Activated CD4-positive, CD25-positive, alpha-beta regulatory T cell treated with anti-CD3 and anti-CD28 coated beads, Interleukin-2, amount 50 U/mL, for 16 hours (primary cell): ENCODE data around the gene SLAMF6.
A peak's percentile ranks its signal among the peaks of the same experiment; 100 is the strongest.
"Not testable (repeated sequence)": the region's sequence is repeated elsewhere in the genome, so short reads cannot be mapped to it uniquely, and the experiment has no call there.

ENCODE experiments used
- DNase-seq: peaks from one replicate; pipeline ENCODE4 v3.0.0-alpha.2; 2020; ENCODE audit warnings: low read depth, low spot score

The SLAMF6 gene

DNA sequence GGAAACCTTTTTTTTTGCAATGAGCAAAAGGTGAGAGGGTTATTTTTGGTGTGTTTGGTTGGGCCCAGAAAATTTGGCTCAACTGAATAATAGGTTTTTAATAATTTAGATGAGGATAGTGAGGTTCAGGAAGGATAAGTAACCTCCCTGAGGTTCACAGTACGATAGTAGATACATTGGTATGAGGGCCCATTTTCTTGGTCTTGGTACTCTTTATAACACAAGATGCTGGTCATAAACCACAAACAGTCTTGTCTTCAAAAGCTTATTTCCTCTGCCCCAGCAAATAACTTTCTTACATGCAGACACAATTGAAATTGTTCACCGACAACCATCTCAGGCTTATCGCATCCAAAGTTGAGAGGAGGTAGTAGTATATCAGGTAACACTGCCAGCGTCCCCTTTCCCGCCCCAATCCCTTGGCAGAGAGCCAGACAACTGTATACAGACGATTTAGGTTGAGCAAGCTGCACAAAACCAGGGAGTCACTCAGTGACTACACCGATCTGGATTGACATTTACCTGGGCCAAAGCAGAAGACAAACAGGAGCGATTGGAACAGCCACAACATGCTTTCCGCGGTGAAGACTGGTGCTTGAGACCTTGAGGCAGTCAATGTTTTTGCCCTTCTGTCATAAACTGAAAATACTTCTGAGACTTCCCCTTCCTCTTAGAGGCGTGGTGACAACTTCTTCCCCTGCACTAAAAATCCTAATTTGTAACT, at the start of gene SLAMF6:
Gene SLAMF6 (minus strand): TSS at position 634 of the 724 bp plus-strand sequence. CDS start 63 bp downstream, at position 571.
- no peak for DNase-seq

DNA sequence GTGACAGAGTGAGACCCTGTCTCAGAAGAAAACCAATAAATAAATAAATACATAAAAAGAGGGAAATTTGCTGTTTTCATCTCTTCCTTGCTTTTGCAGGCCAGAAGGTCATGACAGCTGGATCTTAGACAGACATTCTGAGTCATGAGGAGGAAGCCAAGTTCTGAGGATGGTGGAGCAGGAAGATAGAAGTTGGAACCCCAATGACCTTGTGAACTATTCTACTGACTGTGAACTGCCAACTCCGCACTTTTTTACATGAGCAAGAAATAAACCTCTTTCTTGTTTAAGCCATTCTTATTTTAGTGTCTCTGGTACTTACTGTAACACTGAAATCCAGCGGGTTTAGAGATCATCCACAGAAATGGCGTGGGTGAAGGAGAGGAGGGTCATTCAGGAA, 47.8 kb upstream of the SLAMF6 start:
- no peak for DNase-seq

DNA sequence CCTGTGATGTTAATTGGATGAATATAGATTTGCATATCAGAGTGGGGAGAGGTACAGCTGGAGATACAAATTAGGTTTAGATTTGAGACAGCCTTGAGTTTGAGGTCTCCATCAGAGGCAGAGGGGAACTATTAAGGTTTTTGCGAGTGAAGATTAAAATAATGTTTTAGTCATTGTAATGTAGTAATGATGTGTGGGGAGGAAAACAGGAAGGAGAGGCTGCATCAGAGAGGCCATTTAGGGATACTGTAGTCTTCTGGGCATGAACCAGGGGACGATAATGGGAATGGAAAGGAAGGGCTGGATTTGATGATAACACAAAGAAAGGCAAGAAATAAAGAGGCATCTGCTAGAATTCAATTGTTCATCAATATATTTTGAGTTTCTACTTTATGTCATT, 46.8 kb upstream of the SLAMF6 start:
- no peak for DNase-seq

DNA sequence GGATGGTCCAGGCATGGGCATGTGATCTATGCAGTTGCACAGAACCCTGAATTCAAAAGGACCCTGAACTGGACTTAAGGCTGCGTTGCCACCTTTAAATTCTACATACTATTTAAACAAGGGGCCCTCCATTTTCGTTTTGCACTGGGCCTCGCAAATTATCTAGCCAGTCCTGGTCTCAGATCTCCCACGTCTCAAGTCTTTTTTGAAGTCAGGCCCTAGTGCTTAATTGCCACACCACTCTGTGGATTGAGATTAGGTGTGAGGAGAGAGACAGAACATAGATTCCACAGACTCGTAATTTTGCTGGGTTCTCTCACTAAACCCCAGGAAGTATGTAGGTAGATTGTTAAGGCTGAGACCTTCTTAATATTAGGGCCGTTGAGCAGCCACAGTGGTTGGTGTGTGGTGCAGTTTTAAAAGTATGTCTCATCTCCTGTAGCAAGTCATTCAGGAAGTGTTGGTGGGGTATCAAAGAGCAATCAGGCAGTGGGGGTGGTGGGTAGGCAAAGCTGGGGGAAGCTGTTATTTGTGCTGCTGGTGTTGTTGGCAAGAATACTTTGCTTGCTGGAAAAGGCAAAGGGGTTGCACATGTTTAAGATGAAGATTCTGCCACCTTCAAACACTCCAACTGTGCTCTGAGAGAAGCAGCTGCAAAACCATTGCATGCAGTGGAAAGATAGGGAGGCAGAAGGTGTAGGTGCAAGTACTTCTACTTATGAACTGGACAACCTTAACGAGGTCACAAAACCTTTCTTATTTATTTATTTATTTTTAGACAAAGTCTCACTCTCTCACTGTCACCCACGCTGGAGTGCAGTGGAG, 45.0 kb upstream of the SLAMF6 start:
- DNase-seq = peak; percentile 54

DNA sequence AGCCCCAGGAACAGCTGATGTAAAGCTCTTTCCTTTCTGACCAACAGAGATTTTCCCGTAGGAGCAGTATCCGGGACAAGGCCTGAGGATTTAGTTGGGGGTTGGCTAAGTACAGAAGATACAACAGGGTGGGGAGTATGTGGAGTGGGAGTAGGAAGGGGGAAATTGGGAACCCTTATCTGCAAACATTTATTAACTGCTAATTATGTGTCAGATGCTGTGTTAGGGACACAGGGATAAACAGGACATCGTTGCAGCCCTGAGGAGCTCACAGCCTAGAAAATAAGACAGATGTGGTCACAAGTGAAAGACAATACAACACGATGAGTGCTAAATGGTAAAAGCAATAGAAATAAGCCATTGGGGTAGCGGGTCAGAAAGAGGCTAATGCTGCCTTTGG, 44.3 kb upstream of the SLAMF6 start:
- DNase-seq = no peak

DNA sequence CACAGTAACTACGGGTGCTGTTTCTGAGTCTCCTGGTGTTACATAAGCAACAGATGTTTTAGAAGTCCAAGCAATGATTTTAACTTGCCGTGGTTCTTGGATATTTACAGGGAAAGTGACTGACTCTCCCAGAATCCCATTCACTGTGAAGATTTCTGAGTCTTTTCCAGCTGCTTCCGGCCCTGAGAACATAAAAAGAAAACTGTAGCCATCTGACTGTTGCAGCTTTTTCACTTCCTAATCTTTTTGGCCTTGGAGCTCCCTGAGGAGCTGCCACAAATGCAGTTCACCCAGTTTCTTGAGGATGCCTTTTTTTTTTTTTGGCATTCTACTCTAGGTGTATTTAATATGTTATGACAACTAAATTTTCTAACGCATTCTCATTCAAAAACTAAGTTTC, 42.5 kb upstream of the SLAMF6 start:
- no peak for DNase-seq

DNA sequence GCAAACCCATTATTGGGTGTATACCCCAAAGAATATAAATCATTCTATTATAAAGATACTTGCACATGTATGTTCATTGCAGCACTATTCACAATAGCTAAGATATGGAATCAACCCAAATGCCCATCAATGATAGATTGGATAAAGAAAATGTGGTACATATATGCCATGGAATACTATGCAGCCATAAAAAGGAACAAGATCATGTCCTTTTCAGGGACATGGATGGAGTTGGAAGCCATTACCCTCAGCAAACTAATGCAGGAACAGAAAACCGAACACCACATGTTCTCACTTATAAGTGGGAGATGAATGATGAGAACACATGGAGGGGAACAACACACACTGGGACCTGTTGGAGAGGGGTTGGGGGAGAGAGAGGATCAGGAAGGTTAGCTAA, 40.2 kb upstream of the SLAMF6 start:
- not testable (repeated sequence) for DNase-seq

DNA sequence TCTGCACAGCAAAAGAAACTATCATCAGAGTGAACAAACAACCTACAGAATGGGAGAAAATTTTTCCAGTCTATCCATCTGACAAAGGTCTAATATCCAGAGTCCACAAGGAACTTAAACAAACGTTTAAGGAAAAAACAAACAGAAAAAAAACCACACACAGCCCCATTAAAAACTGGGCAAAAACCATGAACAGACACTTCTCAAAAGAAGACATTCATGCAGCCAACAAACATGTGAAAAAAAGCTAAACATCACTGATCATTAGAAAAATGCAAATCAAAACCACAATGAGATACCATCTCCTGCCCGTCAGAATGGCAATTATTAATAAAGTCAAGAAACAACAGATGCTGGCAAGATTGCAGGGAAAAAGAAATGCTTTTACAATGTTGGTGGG, 39.7 kb upstream of the SLAMF6 start:
- not testable (repeated sequence) for DNase-seq

DNA sequence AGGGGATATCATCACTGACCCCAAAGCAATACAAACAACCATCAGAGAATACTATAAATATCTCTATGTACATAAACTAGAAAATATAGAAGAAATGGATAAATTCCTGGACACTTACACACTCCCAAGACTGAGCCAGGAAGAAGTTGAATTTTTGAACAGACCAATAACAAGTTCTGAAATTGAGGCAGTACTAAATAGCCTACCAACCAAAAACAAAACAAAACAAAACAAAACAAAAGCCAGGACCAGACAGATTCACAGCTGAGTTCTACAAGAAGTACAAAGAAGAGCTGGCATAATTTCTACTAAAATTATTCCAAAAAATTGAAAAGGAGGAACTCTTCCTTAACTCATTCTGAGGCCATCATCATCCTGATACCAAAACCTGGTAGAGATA, 37.8 kb upstream of the SLAMF6 start:
- DNase-seq = no peak

DNA sequence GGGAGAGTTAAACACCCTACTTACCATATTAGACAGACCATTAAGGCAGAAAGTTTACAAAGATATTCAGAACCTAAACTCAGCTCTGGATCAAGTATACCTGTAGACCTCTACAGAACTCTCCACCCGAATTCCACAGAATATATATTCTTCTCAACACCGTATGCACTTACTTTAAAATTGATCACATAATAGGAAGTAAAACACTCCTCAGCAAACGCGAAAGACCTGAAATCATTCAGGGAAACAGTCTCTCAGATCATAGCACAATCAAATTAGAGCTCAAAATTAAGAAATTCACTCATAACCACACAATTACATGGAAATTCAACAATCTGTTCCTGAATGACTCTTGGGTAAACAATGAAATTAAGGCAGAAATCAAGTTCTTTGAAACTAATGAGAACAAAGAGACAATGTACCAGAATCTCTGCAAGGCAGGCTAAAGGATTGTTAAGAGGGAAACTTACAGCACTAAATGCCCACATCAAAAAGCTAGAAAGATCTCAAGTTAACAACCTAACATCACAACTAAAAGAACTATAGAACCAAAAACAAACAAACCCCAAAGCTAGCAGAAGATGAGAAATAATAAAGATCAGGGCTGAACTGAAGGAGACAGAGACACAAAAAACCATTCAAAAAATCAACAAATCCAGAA, 37.1 kb upstream of the SLAMF6 start:
- DNase-seq = no peak

DNA sequence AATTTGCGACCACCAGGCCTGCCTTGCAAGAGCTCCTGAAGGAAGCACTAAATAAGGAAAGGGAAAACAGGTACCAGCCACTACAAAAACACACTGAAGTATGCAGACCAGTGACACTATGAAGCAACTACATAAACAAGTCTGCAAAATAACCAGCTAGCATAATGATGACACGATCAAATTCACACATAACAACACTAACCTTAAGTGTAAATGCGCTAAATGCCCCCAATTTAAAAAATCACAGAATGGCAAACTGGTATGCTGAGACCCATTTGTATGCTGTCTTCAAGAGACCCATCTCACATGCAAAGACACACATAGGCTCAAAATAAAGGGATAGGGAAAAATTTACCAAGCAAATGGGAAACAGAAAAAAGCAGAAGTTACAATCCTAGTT, 36.4 kb upstream of the SLAMF6 start:
- DNase-seq = not testable (repeated sequence)

DNA sequence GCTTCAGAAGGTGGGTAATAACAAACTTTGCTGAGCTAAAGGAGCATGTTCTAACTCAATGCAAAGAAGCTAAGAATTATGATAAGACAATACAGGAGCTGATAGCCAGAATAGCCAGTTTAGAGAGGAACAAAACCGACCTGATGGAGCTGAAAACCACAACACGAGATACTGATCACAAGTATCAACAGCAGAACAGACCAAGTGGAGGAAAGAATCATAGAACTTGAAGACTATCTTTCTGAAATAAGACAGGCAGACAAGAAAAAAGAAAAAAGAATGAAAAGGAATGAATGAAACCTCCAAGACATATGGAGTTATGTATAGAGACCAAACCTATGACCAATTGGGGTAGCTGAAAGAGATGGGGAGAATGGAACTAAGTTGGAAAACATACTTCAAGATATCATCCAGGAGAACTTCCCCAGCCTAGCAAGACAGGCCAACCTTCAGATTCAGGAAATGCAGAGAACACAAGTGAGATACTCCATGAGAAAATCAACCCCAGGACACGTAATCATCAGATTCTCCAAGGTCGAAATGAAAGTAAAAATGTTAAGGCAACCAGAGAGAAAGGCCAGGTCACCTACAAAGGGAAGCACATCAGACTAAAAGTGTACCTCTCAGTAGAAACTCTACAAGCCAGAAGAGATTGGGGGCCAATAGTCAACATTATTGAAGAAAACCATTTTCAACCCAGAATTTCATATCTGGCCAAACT, 35.8 kb upstream of the SLAMF6 start:
- DNase-seq = no peak

DNA sequence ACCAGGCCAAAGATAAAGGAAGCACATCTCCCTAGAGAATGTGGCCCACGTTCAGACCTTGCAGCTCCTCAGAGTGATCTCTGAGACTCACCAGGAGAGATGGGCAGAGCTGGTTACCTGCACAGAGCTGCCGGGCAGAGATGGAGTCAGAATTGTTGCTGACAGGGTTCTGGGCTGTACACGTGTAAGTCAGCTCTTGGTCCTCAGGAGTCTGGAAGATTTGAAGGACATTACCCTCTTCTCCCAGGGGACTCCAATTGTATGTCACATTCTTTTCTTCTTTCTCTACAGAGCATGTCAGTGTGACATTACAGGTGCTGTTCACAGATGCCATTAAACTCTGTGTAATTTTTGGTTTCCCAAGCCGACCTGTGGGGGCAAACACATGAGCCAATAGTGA, 30.7 kb upstream of the SLAMF6 start:
- DNase-seq = no peak

DNA sequence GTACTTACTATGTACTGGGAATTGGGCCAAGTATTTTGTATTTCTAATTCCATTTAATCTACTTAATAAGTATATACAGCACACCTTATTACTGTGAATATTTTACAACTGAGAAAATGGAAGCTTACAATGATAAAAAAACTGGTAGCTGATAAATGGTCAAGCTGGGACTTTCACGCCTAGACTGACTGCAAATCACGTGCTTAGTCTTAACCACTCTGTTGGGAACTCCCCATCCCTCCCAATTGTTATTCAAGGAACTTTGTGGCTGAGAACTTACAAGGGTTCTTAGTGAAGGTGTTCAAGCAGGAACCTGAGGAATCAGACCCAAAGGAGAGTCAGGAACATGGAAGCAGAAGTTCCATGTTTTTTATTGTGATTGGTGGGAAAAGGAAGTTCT, 29.4 kb upstream of the SLAMF6 start:
- DNase-seq = no peak

DNA sequence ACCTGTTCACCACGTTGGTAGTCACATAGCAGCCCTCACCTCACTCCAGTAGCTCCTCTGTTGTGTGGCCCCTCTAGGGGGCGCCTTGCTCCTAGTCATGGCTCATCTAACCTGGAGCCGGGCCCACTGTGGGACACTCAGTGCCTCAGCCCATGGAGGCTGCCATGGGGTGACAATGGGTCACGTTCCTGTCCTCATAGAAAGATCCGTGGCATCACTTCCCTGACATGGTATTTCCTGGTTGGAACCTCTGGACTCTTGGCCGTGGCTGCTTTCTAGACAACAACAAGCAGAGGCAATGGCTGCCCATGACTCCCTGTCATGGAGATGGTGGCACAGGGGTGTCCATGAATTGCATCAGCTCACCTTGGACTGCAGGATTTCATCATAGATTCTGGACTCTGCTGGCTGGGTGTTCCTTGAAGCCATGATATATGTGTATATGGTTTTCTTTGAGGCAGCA, 27.5 kb upstream of the SLAMF6 start:
- peak; percentile 21 for DNase-seq

DNA sequence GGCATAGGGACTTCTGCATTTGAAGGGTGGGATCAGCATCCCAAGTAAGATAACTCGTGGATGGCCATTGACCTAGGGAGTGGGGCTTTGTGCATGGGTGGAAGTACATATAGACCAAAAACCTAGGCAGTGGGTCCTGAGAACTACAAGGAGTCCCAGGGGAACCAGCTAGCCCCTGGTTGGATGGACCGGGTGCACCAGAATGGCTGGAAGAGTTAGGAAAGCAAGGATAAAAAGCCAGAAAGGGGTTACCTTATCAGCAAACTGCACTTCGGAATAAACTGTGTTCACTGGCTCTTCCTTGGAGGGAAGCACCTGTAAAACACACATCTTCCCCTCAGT, 26.6 kb upstream of the SLAMF6 start:
- DNase-seq = no peak

DNA sequence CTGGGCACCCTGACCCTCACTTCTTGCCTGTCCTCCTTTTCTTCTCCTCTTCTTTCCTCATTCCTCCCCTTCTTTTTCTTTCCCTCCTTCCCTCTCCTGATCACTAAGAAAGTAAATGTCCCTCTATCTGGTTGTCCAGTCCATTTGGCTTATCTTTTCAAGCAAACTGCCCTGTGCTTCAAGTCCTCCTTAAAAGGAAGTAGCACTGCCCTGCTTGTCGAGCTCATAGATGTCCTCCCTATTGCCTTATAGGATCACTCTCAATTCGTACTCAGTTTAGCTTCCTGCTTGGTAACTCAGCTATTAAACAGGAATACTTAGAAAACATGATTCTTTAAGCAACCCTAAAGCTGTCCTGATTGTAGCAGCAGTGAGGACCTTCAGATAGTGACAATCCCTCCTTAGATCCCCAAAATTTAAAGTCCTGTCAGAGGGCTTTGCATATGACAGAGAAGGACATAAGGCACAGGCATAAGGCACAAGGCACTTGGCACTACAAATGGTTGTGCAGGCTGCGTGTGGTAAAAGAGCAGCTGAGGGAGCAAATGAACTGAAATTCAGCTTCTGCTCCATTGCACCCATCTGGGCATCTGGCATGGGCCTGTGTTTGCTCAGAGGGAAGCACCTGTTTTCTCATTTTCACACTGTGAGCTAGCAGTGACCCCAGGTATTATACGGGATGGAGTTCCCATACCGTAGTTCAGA, 26.1 kb upstream of the SLAMF6 start:
- DNase-seq = no peak

DNA sequence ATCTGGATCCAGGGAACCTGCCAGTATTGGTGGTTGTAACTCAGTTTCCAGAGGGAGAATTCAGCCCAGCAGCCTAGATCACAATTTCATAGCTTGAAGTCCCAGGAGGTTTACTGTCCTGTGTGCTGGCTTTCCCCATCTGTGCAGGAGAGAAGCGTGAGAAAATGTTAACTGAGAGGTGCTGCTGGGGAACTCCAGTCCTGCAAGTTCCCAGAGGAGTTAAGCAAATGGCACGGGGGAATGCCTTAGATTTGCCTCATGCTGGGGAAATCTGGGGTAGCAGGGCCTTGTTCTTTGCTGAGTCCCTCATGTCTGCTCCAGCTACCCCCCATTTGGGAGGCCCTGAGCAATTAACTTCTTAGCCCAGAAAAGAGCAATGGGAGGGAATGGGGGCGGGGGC, 25.1 kb upstream of the SLAMF6 start:
- no peak for DNase-seq

DNA sequence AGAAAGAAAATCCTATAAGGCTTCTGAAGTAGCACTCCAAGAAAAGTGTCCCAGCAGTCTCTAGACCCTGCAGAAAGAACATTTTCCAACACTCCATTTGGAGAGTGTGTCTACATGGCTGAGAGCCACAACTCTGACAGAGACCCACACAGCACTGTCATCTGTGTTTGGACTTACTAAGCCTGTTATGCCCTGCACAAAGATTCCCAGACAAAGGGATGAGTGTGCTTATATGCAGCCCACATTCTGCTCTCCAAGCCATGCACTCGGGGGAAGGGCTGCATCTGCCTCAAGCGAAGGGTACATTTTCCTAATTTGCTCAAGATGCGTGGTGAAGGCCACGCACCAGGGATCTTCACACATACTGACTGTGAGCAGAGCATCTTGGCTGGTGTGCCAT, 24.4 kb upstream of the SLAMF6 start:
- no peak for DNase-seq

DNA sequence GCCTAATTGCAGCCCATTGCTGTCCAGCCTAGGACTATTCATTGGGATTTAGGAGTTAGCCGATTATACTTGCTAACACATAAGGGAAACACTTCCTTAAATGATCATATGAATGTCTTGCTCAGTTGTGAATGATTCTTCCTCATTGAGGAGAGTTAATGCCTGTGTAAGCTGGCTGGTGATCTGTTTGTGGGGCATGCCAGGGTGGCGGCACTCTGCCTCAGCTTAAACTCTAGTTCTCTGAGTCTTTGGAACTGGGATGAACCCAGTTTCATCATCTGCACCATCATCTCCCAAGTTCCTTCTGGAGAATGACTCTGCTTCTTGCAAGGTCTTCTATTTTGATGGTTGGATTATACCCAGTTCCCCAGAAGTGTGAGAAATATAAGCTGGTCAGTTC, 23.9 kb upstream of the SLAMF6 start:
- DNase-seq = no peak

DNA sequence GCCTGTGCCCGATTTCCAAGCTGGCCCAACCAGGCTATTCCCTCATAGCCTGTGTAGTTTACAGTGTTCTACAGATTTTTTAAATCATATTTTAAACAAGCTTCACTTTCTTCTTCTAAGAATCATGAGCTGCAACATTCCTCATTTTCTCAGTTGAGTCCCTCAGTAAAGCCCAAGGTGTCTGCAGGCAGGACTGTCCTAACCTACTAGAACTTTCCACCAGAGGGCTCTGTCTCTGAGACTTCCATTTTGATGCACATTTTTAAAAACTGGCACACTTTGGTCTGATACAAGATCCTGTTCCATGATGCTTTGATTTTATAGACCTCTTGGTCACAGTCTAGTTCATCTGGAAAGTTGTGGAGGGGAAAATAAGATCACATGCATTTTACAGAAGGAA, 21.6 kb upstream of the SLAMF6 start:
- no peak for DNase-seq
